ENCODE results near the gene ZNF501.

Gene ZNF501

DNA sequence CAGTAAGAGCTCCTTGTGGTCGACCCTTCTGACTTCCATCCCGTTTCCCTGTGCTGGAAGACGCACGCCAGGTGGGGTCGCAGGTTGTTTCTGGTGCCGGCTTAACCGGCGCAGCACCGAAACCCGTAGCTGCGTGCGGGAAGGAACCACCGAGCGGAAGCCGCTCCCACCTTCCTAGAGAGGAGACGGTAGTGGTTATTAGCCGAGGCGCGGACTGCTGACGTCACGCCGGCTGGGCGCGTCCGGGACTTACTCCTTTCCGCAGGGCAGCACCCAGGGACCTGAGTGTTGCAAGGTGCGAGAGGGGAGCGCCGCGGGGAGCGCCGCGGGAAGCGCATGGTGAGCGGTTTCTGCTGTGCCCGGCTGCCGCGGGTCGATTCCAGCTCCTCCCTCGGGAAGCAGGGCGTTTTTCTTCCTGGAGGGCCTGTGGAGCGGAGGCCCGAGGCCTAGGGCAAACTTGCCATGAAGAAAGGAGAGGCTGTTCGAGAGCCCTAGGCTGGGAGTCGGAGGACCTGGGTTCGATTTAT, at the start of gene ZNF501:
Gene ZNF501 (plus strand): TSS at position 252 of the 527 bp plus-strand sequence. CDS start 4,787 bp downstream, outside the sequence.
- peak; percentile 36 for DNase-seq

DNA sequence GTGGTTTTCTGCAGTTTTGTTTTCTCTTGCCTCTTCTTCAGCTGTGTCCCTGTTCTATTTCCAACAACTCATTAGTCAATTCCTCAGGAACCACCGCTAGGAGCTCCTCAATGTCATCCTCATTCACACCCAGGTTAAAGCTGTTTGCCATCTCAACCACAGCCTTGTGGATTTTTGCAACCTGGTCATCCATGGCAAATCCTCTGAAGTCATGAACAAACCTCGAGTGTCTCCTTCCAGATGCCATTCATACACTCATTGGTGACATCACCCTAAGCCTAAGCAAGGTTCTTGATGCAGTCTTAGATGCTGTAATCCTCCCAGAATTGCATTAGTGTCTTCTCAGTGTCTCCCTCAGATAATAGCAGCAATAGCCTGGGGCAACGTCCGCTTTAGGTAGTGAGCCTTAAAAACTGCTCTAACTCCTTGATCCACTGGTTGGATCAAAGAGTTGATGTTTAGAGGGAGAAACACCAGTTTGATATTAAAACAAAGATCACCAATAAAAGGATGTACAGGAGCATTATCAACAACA, 48.4 kb upstream of the ZNF501 start:
- no peak for DNase-seq

DNA sequence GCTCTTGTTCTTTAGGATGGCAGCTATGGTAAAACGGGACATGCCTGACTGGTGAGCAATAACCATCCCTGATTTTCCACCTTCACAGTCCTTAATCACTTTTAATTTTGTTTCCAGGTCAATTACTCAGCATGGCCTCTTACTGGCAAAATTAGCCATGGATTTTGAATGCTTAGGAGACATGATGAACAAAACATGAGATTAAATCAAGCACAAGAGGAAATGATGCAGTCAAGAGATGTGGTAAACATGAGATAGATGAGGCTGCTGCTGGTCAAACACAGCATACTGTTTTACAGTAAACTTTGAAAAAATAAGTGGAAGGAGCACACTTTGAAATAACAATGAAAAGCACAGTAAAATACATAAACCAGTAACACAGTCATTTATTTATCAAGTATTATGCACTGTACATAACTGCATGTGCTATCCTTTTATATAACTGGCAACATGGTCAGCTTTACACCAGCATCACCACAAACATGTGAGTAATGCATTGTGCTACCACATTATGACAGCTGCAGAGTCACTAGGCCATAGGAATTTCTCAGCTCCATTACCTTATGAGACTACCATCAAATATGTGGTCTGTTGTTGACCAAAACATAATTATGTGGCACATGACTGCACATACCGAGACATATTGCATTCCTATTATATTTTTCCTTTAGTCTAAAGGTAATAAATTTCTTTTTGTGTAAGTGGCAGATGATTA, 47.1 kb upstream of the ZNF501 start:
- no peak for DNase-seq

DNA sequence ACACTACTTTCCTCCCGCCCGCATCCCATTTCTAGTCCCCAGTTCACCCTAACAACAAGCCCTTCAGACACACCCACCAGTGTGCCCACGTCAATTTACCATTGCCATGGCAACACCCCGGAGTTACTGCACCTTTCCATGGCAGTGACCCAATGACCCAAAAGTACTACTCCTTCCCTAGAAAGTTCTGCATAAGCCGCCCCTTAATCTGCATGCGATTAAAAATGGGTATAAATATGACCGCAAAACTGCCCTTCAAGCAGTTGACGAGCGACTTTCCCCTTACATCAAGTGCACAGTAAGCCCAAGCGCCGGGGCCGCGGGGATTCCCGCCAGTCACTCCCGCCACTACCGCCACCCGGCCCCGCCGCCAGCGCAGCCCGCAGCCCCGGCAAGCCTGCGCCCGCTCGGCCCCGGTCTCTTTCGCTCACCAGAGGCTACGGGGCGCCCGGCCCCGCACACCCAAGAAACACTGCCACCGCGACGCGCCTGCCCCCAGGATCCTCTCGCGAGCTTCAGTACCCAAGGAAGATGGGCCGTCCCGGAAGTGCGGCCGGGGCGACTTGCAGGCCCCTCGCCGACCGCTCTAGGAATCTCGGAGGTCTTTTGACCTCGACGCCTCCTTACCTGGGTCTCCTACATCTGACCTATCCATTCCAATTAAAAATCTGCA, 44.2 kb upstream of the ZNF501 start:
- DNase-seq = peak; percentile 49

DNA sequence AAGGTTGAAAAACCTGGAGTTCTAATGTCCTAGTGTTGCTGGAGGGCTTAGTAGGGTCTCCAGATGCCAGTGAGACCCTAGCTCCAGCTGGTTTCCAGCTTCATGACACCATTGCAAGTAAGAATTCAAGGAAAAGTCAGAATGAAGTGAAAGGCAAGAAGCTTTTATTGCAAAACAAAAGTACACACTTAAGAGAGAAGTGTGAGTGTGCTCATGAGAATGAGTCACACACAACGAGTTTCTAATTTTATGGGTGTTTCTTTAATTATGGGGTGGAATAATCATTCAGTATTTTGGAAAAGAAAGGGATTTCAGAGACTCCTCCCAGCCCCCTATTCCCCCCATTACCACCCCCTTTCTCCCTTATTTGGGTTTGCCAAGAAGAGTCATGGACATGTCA, 41.5 kb upstream of the ZNF501 start:
- no peak for DNase-seq

DNA sequence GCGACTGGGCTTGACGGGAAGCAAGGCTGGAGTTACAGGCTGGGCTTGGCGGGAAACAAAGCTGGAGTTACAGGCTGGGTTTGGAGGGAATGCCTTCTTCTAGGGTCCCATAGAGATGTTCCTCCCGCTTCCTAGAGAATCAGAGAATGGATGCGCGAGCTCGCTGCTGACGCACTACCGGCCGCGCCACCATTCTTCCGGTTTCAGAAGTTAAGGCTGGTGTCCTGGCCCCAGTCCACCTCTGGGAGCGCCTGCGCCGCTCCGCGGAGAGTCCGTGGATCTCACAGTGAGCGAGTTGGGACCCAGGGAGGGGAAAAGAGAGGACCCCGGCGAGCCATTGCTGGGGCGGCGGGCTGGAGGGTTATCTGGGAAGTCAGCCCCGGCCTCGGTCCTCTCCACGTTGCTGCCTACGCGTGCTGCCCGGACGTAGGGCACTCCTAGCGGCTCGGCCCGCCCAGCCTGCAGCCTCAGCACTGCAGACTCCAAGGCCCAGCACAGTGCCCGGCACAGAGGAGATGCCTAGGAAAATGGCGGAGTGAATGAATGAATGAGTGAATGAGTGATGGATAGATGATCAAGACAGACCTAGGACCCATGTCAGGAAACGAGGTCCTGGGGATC, 16.9 kb upstream of the ZNF501 start, which contains the start of gene ZNF502:
Gene ZNF502 (plus strand): TSS at position 206 of the 621 bp plus-strand sequence. CDS start 7,602 bp downstream, outside the sequence.
- DNase-seq = no peak

DNA sequence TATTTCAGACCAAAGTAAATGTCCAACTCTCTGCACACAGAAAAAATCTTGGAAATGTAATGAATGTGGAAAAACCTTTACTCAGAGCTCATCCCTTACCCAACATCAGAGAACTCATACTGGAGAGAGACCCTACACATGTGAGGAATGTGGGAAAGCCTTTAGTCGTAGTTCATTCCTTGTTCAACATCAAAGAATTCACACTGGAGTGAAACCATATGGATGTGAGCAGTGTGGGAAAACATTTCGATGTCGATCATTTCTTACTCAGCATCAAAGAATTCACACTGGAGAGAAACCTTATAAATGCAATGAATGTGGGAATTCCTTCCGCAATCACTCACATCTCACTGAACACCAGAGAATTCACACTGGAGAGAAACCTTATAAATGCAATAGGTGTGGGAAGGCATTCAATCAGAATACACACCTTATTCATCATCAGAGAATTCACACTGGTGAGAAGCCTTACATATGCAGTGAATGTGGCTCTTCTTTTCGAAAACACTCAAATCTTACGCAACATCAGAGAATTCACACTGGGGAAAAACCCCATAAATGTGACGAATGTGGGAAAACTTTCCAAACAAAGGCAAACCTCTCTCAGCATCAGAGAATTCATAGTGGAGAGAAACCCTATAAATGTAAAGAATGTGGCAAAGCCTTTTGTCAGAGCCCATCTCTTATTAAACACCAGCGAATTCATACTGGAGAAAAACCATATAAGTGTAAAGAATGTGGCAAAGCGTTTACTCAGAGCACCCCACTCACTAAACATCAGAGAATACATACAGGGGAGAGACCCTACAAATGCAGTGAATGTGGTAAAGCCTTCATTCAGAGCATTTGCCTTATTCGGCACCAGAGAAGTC, 8.0 kb upstream of the ZNF501 start:
- DNase-seq = no peak

DNA sequence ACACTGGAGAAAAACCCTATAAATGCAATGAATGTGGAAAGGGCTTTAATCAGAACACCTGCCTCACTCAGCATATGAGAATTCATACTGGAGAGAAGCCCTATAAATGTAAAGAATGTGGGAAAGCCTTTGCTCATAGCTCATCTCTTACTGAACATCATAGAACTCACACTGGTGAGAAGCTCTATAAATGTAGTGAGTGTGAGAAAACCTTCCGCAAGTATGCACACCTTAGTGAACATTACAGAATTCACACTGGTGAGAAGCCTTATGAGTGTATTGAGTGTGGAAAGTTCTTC, 7.4 kb upstream of the ZNF501 start:
- DNase-seq = no peak

DNA sequence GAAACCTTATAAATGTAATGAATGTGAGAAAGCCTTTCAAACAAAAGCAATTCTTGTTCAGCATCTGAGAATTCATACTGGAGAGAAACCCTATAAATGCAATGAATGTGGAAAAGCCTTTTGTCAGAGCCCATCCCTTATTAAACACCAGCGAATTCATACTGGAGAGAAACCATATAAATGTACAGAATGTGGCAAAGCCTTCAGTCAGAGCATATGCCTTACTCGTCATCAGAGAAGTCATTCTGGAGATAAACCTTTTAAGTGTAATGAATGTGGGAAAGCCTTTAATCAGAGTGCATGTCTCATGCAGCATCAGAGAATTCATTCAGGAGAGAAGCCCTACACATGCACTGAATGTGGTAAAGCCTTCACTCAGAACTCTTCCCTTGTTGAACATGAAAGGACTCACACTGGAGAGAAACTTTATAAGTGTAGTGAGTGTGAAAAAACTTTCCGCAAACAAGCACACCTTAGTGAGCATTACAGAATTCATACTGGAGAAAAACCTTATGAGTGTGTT, 5.3 kb downstream of the ZNF501 start:
- no peak for DNase-seq

DNA sequence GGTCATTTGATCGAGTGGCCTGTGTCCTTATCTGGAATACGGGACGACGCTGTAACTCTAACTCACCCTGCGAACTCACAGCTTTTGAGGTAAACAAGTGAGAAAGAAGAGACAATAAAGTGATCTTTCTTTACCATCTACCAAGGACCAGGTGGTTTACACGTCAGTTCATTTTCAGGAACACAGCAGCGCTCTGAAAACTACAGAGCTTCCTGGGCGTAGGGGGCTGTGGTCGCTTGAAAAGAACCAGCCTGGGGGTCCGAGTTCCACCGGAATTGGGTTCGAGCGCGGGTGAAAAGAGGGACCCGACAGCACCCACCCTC, 31.6 kb downstream of the ZNF501 start:
- DNase-seq = no peak

DNA sequence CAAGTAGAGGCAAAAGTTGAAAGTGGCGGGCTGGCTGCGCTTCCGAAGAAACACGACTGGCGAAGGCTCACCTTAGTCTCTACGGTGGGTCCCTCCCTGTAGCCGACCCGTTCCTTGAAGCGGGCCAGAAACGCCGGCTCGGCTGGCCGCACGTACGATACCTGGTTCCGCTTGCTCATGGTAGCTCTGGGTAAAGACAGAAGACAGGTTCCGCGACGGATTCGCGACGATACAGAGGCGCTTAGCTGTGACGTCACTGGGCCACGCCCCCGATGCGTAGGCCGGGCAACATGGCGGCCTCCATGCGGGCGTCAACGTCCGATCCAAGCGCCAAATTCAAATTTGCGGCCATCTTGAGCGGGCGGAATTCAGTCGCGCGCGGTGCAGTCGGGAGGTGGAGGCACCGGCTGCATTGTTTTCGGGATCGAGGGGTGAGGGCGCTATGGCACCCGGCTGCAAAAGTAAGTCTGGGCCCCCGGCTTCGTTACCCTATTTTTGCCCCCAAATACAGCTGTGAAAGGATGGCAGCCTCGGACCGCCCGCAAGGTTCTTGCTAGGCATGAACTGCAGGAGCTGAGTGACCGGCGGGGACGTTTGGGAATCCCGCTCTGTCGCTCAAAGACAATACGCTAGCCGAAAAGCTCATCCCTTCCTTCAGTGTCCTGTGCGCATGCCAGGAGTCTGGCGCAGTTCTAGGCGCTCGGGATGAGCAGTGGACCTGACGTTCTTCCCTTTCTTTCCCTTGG, 32.2 kb downstream of the ZNF501 start, which contains the start of the genes KIAA1143 and KIF15:
Gene KIAA1143 (minus strand): TSS at position 196 of the 746 bp plus-strand sequence. CDS start 17 bp downstream, at position 179.
Gene KIF15 (plus strand): TSS at position 371 of the 746 bp plus-strand sequence. CDS start 72 bp downstream, at position 443.
- peak; percentile 75 for DNase-seq

DNA sequence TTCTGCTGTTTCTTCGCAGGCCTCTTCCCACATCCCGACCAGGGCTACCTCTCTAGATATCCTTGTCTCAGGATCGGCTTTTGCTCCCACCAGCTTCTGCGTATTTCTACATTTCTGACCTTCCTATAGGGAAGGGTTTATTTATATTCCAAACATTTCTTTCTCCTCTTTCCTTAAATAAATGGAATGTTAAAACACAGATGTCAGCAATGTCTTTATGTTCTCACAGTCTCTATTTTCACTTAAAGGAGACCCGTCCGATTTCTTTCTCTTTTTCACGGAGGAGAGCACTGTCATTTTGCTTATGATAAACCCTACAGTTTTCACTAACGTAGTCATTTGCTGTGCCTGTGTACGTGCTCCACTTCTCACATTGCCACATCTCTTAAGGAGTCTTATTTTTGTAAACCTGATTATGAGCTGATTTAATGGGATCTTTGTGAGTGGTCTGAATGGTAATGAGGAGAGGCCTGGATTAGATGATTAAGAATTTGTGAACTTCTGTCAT, 32.8 kb downstream of the ZNF501 start:
- peak; percentile 12 for DNase-seq

DNA sequence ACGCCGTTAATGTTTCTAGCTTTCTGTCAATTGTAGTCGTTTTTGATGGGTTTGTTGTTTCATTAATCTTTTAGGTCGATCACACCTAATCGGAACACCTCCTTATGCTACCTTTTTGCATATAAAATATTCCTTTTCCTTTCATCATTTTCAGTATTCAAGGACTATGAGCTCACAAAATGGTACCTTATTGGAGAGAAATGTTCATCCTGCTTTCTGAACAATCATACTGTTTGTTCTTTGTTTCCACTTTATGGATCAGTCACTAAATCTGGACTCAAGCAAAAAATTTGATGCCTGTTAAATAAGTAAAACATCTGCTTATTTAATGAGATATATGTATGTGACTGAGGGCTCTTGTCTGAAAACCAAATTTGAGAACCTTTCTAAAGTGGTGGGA, 33.3 kb downstream of the ZNF501 start:
- no peak for DNase-seq

DNA sequence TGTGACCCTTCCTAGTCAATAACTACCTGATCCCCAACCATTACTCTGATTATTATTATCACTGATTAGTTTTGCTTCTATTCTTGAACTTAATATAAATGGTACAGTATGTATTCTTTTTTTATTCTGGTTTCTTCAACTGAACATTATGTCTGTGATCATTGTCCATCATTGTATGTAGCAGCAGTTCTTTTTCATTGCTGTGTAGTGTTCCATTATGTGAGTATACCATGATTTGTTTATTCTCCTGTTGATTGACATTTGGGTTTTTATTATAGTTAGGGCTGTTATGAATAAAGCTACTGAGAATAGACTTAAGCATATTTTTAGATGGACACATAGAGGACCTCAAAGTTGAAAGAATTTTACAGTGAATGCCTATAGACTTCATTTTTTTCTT, 34.8 kb downstream of the ZNF501 start:
- DNase-seq = no peak

DNA sequence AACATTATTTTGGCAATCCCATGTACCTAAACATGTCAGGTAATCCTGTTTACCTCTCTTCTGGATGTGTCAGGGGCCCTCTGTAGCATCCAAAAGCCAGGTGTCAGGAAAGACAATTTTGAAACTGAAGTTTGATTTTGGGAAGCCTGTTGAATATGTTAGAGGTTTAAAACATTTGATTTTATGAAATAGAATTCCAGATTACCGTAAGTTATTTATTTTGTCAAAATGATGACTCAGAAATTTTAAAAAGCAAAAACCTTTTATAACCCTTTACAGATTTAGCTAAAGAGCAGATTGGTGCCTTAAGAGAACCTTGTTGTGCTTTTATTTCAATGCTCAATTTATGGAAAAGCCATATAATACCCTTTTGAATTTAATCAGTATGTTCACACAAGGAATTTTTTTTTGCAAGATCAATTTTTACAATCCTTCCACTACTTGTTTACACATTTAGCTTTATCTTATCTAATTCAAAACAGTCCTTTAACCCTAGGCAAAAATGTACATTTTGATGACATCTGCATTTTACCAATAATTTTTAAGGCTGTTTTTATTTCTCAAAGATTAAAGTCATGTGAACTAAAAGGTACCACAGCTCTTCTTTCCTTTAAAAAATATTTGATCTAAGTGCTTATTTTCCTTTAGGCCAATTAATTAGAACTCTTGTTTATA, 42.1 kb downstream of the ZNF501 start:
- no peak for DNase-seq

DNA sequence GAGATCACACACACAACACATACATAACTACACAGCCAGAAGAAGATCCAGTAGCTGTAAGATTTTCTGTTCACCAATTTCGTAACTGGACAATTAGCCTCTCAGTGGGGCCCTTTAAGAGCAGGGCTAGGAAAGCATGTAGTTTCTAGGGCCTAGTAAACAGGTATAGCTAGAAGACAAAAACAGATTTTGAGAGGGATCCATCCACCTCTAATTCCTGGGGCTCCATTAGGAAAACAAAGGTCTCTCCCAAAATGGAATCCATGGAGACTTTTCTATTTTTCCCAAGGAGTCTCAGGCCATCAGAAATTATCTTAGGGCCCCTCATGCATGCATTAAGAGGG, 42.6 kb downstream of the ZNF501 start:
- DNase-seq = no peak

DNA sequence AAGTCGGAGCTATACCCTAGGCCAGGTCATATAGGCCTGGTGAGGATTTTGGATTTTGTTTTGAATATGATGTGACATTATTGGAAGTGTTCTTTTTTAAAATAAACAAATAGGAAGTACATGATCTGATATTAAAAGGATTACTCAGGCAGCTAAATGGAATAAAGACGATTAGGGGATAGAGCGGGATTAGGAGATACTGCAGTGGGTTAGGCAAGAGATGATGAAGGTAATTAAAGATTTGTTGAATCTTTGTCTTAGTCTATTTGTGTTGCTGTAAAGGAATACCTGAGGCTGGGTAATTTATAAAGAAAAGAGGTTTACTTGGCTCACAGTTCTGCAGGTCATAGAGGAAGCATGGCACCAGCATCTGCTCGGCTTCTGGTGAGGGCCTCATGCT, 53.5 kb downstream of the ZNF501 start:
- no peak for DNase-seq

Measured in DMS79 treated with DMSO at 0.1 percent for 48 hours (cell line).